Urinary bladder (tissue), 4 donors: ENCODE measurements around the gene LRRN2. TPM values are rescaled to one million over a fixed set of nuclear protein-coding genes. Genes with fewer than 3 reads are reported as not detected.
"Not testable (repeated sequence)": the region's sequence is repeated elsewhere in the genome, so short reads cannot be mapped to it uniquely, and the experiment has no call there.

ENCODE experiments used
- DNase-seq: peaks from one replicate; pipeline ENCODE4 v3.0.0-alpha.2; 2015; ENCODE audit errors: extremely low spot score
- H3K27ac ChIP-seq: one replicate; pipeline ENCODE4 v1.5.1; 2013; ENCODE audit warnings: low read depth, mild to moderate bottlenecking, moderate library complexity
- H3K36me3 ChIP-seq: one replicate; pipeline ENCODE4 v1.6.1; 2013; ENCODE audit warnings: mild to moderate bottlenecking, moderate library complexity; ENCODE audit not compliant: insufficient read depth
- H3K4me1 ChIP-seq: one replicate; pipeline ENCODE4 v1.6.1; 2013; ENCODE audit warnings: mild to moderate bottlenecking, moderate library complexity; ENCODE audit not compliant: insufficient read depth
- H3K4me3 ChIP-seq: one replicate; pipeline ENCODE4 v1.5.1; 2013; ENCODE audit warnings: low read depth, low read length
- WGBS: extraction: QIAGEN DNeasy Blood & Tissue Kit; methylation state at CpG from one replicate; pipeline ENCODE4 v1.1.7; 2013; 5-methylcytosine and 5-hydroxymethylcytosine counted together
- polyA plus RNA-seq: library from polyadenylated mRNA; stranded (reverse); fragments of 200-250 nt; gene quantifications from one replicate; pipeline ENCODE4 v1.2.3, GENCODE V29; 2013
- total RNA-seq: library from RNA; depleted of rRNA; stranded (reverse); fragments of >200 nt; gene quantifications from one replicate; pipeline ENCODE4 v1.2.3, GENCODE V29; 2014
- donor health status: healthy with polysubstance abuse.
- donor health status: healthy.

LRRN2 gene
- total and polyA plus RNA-seq, 2 donors: 0.90 to 1.8 TPM

DNA sequence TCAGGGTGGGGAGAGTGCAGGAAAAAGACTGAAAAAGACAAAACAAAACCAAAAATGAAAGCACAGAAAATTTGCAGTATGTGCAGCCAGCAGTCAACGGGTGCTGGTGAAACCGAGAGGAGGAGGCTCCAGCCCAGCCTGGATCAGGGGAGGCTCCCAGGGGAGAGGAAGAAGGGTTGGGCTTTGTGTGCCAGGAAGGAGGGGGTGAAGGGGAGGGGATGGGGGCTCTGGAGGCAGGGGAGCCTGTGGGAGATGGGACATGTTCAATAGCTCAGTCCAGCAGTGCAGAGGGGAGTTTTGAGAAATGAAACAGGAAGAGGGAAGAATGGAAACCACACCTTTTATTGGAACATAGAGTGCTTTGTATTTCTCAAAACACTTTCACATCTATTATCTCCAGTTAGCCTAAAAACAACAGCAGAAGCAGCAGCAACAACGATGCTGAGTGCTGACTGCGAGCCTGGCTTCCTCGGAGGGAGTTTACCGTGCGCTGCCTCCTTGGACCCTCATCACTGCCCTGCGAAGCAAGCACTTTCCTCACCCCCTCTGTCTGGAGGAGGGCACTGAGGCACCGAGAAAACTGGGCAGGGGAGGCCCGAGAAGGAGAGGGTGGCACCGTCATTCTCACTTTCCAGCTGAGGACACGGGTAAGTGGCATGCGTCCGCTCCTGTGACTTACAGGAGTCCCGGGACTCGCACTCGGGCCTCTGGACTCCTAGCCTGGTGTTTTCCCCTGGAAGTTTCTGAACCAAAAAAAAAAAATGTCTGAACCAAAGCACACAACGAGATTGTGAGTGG is 106.5 kb downstream of the LRRN2 start:
- Histone ChIP-seq H3K4me1 (no peaks in the 10 kb centered on the region), H3K4me3 (no peak overlapping the region), H3K36me3 (no peaks in the 10 kb centered on the region), H3K27ac (no peak overlapping the region)
- 67% methylated on average over 18 of the region's 18 CpGs for WGBS
- DNase-seq: peak; percentile 25

DNA sequence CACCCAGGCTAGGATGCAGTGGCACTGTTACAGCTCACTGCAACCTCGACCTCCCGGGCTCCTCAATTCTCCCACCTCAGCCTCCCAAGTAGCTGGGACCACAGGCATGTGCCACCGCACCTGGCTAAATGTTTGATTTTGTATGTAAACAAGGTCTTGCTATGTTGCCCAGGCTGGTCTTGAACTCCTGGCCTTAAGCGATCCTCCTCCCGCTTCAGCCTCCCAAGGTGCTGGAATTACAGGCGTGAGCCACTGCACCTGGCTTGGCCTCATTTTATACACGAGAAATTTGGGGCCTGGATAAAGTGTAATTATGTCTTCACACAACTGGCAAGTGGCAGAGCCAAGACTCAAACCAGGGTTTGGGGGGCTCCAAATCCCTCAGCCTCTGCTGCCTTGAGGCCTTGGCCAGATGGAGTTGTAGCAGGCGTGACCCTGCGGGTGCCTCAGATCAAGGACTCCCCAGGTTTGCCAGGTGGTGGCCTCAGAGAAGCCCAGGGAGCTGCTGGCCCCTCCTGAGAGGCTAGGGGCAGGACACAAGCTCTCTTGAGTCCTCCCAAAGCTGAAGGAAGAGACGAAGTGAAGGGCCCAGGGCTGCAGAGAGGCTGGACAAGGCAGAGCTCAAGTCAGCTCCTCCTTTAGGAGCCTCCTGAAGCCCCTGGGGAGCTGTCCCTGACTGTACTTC is 107.6 kb downstream of the LRRN2 start:
- H3K4me3 ChIP-seq: no peak overlapping the region

DNA sequence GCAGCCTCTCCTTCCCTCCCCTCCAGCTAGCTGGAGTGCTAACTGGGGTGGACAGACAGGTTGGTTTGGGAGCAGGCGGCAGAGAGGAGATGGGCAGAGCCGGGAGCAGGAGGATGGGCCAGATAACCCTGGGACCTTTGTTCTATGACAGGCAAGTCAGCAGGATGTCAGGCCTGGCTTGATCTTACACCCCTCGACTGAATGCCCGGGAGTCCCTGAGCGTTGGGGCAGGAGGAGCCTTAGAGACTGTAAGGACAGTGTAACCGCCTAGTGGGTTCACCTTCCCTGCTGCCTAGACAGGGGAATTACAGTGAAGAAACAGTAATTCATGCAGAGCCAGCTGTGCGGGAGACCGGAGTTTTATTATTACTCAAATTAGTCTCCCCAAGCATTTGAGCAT is 109.1 kb downstream of the LRRN2 start:
- H3K4me3 ChIP-seq: no peak overlapping the region
- WGBS: 90% methylated on average over 8 of the region's 8 CpGs
- no peaks in the 10 kb centered on the region for H3K4me1 ChIP-seq
- no peak overlapping the region for H3K27ac ChIP-seq
- no peaks in the 10 kb centered on the region for H3K36me3 ChIP-seq
- no peak for DNase-seq

More for the DNA sequence above, 107.6 kb downstream of the LRRN2 start:
- H3K27ac ChIP-seq: no peak overlapping the region
- H3K4me1 ChIP-seq: no peaks in the 10 kb centered on the region
- 93% methylated on average over 10 of the region's 10 CpGs for WGBS
- no peaks in the 10 kb centered on the region for H3K36me3 ChIP-seq
- no peak for DNase-seq

DNA sequence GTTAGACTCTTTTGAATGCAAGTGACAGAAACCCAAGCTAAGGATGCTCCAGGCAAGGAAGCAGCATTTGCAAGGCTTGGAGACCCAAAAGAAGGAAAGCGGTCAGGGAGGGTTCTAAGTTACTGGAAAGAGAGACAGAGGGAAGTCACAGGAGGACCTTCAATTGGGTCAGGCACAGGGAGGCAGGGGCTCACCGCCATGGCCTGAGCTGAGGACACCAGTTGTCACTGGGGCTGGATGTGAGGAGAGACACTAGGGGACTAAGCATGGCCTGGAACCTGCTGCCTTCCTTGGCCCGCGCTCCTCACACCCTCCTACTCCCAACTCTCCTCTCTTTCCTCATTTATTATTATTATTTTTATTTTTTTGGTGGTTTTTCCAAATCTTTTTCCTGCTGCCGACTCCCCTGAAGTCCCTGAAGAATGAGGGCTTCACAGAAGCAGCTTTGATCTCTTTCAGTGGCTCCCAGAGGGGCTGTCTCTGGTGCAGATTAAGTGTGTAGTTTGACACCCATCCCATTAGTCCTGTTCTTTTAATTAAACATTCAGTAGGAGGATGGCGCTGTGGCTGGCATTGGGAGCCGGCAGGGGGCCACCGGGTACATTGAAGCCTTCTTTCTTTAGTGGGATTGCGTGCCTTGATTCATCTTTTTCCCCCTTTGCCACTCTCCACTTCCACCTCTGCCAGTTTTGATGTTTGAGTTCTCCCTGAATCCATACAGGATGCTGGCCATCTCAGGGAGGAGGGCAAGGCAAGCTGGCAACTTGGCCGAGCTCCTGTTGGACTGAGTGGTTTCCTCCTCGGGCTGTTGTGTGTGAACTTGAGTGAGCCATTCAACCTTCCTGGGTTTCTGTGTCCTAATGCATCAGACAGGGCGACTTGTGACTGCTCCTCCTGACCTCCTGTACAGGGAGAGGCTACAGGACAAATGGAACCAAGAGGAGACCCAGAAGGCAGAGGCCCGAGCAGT is 110.0 kb downstream of the LRRN2 start:
- Histone ChIP-seq H3K36me3 (no peaks in the 10 kb centered on the region), H3K4me3 (no peak overlapping the region), H3K27ac (no peak overlapping the region), H3K4me1 (no peaks in the 10 kb centered on the region)
- 88% methylated on average over 13 of the region's 13 CpGs for WGBS
- no peak for DNase-seq

DNA sequence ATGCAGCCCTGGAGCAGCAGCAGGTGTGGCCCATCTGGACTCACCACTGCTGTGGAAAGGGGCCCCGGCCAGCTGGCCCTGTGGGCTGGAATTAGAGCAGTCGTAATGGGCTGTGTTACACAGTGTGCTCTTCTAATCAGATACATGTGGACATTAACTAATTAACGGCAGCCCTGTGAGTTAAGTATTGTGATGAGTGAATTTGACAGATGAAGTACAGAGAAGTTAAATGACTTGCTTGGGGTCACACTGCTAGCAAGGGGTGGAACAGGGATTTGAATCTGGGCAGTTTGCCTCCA is 110.7 kb downstream of the LRRN2 start:
- no peaks in the 10 kb centered on the region for H3K4me1 ChIP-seq
- WGBS: 51% methylated on average over 3 of the region's 3 CpGs
- no peaks in the 10 kb centered on the region for H3K36me3 ChIP-seq
- no peak overlapping the region for H3K27ac ChIP-seq
- H3K4me3 ChIP-seq: no peak overlapping the region
- DNase-seq: no peak

DNA sequence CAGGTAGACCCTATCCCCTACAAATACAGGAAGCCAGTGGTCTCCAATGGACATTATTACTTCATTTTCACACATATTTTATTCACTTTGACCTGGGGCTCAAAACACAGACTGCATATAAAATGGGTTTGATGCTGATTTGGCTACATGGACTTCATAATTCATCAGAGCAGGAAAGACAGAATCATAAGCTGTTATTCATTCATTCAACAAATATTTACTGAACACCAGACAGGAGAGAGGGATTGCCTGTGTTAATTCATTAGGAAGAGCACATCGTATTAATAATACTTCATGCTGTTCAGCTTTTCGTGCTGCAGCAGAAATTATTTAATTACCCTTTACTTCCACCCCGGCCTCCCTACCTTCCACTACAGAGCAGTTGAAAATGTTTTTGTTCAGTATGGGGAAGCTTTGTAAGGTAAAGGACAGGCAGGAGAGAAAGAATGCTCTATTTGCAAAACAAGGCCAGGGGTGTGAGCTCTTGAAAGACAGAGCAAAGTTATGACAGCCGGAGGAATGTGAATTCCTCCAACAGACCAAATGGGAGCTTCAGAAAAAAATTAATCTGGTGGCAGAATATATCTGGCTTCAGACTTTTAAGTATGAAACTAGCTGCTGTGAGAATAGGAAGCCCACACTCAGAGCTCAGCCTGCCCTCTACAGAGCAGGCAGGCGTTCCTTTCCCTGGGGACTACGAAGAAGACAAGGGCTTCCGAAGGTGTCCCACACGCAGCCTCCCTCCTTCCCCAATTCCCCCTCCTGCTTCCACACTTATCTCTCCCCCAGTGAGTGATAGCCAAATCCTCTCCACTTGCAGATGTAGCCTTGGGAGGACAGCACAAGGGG is 111.3 kb downstream of the LRRN2 start:
- DNase-seq: no peak
- WGBS: 59% methylated on average over 8 of the region's 8 CpGs
- no peaks in the 10 kb centered on the region for H3K4me1 ChIP-seq
- no peak overlapping the region for H3K27ac ChIP-seq
- H3K36me3 ChIP-seq: no peaks in the 10 kb centered on the region
- no peak overlapping the region for H3K4me3 ChIP-seq

DNA sequence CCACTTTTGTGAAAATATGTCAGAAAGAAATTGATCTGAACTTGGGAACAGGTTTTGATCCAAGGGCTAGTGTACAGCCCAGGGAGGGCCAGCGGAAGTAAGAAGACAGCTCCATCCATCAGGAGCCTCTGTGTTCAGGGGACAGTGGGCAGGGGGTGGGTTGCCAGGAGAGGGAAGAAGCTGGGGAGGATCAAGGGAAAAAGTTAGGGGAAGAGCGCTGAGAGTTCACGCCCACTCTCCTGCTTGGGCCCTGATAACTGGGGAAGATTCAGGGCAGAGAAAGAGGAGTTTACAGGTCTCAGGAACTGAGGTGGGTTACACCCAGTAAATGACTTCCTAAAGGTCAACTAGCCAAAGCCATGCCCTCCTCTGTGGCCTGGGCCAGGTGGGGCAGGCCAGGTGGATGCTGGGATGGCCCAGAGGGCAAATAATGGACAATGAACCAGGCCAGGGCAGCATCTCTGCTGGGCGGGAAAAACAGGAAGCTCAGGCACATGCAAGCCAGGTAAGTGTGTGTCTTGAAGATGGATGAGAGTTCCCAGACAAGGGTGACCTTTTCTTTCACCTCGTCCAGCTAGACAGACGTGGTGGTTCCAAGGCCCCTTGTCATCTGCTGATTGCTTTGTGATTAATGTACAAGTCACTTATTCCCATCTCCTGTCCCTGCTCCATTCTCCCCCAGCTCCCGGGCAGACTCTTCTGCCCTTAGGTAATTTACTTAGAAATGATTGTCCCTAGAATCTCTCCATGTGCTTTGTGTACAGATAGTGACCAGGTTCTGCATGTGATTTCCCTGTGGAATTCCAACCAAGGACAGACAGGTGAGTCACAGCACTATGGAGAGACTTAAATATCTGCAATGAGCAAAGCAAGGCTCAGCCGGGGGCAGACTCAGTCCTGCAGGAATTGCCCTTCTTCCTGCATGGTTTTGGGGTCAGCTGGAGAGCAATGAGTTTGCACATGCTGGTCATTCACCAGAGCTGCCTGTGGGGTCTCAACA is 112.3 kb downstream of the LRRN2 start:
- H3K36me3 ChIP-seq: no peaks in the 10 kb centered on the region
- no peak overlapping the region for H3K27ac ChIP-seq
- H3K4me1 ChIP-seq: no peaks in the 10 kb centered on the region
- no peak for DNase-seq
- WGBS: 85% methylated on average over 8 of the region's 8 CpGs
- no peak overlapping the region for H3K4me3 ChIP-seq

DNA sequence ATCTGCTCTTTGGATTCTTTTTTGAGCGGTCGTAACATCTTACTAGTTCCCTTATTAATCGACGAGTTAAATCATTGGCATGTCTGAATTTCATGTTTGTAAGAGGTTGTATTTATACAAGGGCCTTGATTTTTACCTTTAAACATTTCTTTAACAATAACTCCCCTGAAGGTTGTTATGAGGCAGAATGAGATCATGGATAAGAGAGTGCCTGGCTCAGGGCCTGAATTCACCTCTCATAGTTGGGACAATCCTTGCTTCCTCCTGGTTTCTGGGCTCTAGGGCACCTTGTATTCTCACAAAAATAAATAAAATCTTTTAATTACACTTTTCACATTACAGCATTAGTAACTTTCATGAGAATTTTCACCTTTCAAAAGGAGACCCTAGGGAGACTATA is 113.9 kb downstream of the LRRN2 start:
- H3K4me3 ChIP-seq: no peak overlapping the region
- no peaks in the 10 kb centered on the region for H3K4me1 ChIP-seq
- H3K27ac ChIP-seq: no peak overlapping the region
- 93% methylated on average over 4 of the region's 4 CpGs for WGBS
- H3K36me3 ChIP-seq: no peaks in the 10 kb centered on the region
- DNase-seq: no peak

DNA sequence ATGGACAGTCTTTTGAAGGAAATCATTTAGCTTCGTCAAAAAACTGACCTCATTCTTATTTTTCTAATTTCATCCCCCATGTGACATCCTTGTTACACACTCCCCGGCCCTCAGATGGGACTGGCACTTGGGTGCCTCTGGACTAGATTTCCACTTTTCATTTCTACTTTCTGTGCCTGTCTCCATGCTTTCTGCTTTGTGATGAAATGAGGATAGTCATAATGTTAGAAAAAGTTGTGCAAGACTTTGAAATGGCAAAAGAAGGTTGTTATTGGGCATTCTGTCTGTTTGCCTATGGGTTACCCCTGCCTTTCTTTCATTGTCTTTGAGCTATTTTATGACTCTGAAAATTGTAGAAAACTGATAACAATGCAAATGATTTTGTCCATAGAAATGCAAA is 114.4 kb downstream of the LRRN2 start:
- H3K36me3 ChIP-seq: no peaks in the 10 kb centered on the region
- H3K4me1 ChIP-seq: no peaks in the 10 kb centered on the region
- WGBS: 97% methylated on average over 2 of the region's 2 CpGs
- no peak for DNase-seq
- H3K27ac ChIP-seq: no peak overlapping the region
- no peak overlapping the region for H3K4me3 ChIP-seq

DNA sequence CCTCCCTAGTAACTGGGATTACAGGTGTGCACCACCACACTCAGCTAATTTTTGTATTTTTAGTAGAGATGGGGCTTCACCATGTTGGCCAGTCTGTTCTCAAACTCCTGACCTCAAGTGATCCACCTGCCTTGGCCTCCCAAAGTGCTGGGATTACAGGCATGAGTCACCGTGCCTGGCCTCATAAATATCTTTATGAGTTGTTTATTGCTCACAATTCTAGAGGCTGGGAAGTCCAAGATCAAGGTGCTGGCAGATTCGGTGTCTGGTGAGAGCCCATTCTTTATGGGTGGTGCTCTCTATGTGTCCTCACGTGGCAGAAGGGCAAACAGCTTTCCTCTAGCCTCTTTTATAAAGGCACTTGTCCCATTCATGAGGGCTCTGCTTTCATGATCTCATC is 115.5 kb downstream of the LRRN2 start:
- not testable (repeated sequence) for DNase-seq, H3K4me1 ChIP-seq, H3K36me3 ChIP-seq, H3K27ac ChIP-seq, H3K4me3 ChIP-seq
- 28% methylated on average over 3 of the region's 3 CpGs for WGBS

DNA sequence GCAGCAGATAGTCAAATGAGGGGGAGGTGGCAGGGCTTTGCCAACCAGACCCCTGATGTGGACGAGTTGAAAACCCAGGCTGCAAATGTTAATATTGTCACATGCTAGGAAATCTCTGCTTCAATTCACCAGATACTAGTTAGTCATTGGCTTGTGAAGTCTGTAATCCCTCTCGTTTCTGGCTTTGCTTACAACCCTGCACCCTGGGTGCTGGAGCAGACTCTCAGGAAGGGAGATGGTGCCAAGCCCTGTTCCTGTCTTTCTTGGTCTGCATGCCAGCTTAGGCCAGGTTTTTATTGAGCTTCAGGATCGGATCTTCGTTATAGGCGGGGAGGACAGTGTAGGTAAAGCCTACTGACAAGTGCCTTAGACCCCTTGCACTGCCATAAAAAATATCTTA is 116.1 kb downstream of the LRRN2 start:
- H3K4me3 ChIP-seq: no peak overlapping the region
- no peak for DNase-seq
- H3K36me3 ChIP-seq: no peaks in the 10 kb centered on the region
- H3K27ac ChIP-seq: no peak overlapping the region
- H3K4me1 ChIP-seq: no peaks in the 10 kb centered on the region
- 79% methylated on average over 5 of the region's 5 CpGs for WGBS

DNA sequence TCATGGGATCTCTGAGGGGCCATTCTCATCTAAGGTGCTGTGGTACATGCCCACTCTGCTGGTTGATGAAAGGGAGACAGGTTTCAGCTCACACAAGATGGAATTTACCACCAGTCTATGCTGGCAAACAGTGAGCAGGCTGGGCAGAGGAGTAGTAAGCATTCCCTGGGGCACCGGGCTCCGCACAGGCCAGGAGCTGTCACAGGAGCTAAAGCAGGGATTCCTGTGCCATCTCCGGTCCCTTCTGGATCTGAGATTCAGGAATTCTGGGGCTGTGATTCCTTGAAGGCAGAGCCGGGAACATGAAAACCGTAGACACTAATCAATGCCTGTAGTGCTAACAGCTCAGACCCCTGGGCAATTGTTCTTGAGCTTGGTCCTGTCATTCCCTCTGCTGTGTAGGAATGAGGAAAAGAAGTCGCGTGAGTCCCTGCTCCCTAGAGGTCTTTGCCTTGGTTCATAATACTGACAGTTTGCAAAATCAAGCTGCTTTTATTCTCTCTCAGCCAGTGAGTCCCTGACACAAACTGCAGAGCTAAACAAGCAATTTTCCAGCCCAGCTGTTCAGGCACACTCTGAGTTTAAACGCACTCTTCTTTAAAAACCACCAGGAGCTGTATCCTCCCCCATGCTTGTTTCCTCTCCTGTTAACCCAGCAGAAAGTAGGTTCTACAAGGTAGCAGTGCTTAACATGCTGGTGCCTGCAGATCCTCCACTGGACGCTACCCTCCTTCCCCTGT is 116.8 kb downstream of the LRRN2 start:
- 76% methylated on average over 9 of the region's 9 CpGs for WGBS
- Histone ChIP-seq H3K36me3 (no peaks in the 10 kb centered on the region), H3K4me3 (no peak overlapping the region), H3K27ac (no peak overlapping the region), H3K4me1 (no peaks in the 10 kb centered on the region)
- DNase-seq: no peak
